ENCODE measurements around the gene PLPPR2. TPM values are rescaled to one million over a fixed set of nuclear protein-coding genes. Genes with fewer than 3 reads are reported as not detected.

The PLPPR2 gene
- total RNA-seq, 1 experiment from 2014 or later: 7.5 TPM

DNA sequence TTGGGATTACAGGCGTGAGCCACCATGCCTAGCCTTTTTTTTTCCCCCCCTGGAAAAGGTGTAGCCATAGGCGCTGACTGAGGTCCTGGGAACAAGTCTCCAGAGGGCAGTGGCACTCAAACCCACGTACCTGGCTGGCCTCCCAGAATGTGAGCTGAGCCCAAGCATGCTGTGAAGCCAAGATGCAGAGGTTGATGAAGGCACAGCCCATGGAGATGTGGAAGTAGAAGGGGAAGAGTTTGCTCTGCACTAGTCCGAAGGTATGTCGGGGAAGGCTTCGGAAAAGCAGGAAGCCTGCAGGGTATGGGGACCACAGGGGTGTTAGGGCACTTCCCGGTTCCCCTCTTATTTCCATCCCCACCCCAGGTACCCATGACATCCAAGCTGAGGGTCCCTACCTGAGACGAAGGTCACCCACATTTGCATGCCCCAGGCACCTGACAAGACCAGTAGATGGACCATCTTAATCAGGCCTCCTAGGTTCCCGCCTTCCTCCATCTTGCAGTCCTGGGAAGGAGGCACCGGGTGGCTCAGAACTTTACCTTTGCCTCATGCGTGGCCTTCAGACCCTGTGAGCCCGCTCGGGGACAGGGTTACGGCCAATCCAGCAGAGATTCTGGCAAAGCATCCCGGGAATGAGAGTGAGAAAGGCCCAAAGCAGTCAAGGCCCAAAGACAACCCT is 10.0 kb upstream of the PLPPR2 start:
- peaks cover 10% of the 10 kb centered on the region for H3K9me3 Mint-ChIP-seq
- ChIA-PET CTCF (interaction anchor here (0.8 to 3.0 kb wide), 10 partner anchors 16 to 107 kb away, joined by 3 to 37 read pairs (median 10); partner anchors contain the start of genes EPOR, PRKCSH and SWSAP1), POLR2A (interaction anchor here (1.4 to 2.0 kb wide), 4 partner anchors 29 to 184 kb away, joined by 3 to 10 read pairs (median 6); partner anchors contain the start of genes ECSIT and SWSAP1)
- peaks cover 9% of the 10 kb centered on the region; the same call in 1 of the 2 replicates for H3K36me3 Mint-ChIP-seq
- peaks cover 24% of the 10 kb centered on the region for H3K4me1 Mint-ChIP-seq
- ATAC-seq: no peak
- peak overlapping the region; percentile 73 for H3K27ac Mint-ChIP-seq
- H3K4me3 Mint-ChIP-seq: peak overlapping the region; percentile 95
- TF ChIP-seq, protein P1, sequence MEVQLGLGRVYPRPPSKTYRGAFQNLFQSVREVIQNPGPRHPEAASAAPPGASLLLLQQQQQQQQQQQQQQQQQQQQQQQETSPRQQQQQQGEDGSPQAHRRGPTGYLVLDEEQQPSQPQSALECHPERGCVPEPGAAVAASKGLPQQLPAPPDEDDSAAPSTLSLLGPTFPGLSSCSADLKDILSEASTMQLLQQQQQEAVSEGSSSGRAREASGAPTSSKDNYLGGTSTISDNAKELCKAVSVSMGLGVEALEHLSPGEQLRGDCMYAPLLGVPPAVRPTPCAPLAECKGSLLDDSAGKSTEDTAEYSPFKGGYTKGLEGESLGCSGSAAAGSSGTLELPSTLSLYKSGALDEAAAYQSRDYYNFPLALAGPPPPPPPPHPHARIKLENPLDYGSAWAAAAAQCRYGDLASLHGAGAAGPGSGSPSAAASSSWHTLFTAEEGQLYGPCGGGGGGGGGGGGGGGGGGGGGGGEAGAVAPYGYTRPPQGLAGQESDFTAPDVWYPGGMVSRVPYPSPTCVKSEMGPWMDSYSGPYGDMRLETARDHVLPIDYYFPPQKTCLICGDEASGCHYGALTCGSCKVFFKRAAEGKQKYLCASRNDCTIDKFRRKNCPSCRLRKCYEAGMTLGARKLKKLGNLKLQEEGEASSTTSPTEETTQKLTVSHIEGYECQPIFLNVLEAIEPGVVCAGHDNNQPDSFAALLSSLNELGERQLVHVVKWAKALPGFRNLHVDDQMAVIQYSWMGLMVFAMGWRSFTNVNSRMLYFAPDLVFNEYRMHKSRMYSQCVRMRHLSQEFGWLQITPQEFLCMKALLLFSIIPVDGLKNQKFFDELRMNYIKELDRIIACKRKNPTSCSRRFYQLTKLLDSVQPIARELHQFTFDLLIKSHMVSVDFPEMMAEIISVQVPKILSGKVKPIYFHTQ (CRISPR knock-in tag; IDR thresholded peaks at IDR 0.05): no peak
- TF ChIP-seq CBFB (CRISPR knock-in tag; IDR thresholded peaks at IDR 0.05; ENCODE audit: low read depth): no peak
- TF ChIP-seq GRHL2 (CRISPR knock-in tag; IDR thresholded peaks at IDR 0.05; ENCODE audit: insufficient replicate concordance, severe bottlenecking): no peak
- TF ChIP-seq ZNF219 (CRISPR knock-in tag; IDR thresholded peaks at IDR 0.05; ENCODE audit: borderline replicate concordance): no peak
- TF ChIP-seq, protein P2, sequence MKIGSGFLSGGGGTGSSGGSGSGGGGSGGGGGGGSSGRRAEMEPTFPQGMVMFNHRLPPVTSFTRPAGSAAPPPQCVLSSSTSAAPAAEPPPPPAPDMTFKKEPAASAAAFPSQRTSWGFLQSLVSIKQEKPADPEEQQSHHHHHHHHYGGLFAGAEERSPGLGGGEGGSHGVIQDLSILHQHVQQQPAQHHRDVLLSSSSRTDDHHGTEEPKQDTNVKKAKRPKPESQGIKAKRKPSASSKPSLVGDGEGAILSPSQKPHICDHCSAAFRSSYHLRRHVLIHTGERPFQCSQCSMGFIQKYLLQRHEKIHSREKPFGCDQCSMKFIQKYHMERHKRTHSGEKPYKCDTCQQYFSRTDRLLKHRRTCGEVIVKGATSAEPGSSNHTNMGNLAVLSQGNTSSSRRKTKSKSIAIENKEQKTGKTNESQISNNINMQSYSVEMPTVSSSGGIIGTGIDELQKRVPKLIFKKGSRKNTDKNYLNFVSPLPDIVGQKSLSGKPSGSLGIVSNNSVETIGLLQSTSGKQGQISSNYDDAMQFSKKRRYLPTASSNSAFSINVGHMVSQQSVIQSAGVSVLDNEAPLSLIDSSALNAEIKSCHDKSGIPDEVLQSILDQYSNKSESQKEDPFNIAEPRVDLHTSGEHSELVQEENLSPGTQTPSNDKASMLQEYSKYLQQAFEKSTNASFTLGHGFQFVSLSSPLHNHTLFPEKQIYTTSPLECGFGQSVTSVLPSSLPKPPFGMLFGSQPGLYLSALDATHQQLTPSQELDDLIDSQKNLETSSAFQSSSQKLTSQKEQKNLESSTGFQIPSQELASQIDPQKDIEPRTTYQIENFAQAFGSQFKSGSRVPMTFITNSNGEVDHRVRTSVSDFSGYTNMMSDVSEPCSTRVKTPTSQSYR (CRISPR knock-in tag; IDR thresholded peaks at IDR 0.05): no peak
- no peak for TF ChIP-seq TCF7 (CRISPR knock-in tag; IDR thresholded peaks at IDR 0.05; ENCODE audit: low read depth)
- TF ChIP-seq, protein P3, sequence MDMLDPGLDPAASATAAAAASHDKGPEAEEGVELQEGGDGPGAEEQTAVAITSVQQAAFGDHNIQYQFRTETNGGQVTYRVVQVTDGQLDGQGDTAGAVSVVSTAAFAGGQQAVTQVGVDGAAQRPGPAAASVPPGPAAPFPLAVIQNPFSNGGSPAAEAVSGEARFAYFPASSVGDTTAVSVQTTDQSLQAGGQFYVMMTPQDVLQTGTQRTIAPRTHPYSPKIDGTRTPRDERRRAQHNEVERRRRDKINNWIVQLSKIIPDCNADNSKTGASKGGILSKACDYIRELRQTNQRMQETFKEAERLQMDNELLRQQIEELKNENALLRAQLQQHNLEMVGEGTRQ (CRISPR knock-in tag; IDR thresholded peaks at IDR 0.05): no peak
- no peak for TF ChIP-seq TEAD4 (CRISPR knock-in tag; IDR thresholded peaks at IDR 0.05)
- peaks cover 15% of the 10 kb centered on the region; the same call in 1 of the 2 replicates for H3K27me3 Mint-ChIP-seq (ENCODE audit: low read depth)
- no peak for DNase-seq (ENCODE audit: low spot score)

DNA sequence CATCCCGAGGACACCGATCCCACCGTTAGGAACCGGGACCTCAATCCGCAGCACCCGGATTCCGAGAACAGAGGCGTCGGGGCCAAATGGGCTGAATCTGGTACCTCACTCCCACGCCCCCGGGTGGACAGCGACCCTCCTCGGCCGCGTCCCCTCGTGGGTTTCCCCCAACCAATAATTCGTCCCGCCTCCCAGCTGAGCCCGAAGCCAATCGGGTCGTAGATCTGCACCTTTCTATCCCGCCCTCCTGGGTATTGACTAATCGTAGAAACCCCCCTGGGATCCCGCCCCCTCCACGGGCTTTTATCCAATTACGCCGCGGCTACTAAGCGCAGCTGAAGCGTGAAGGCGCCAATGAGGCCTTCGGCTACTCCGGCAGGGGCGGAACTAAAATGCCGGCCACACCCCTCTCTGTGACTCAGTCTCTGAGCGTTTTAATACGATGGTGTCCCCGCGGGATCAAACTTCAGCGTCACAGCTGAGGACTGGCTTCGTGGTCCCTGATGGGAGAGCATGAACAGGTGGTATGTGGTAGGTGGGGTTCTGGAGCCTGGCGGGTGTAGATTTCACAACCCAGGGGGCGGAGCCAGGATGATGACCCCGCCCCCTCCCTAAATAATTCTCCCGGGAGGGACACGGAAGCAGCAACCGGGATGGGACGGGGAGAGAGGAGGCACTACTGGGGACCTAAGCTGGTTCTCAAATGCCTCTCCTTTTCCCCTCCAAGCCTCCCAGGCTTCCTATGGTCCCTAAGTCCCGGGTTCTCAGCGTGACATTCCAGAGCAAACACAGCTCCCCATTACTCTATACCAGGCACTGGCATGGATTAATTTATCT is 8.9 kb upstream of the PLPPR2 start, which contains the start of the genes CCDC159 and TMEM205:
CCDC159 (plus strand) TSS at position 416 of the 837 bp plus-strand sequence; CDS start at position 504, 88 bp downstream.
TMEM205 (minus strand) TSS at position 165 of the 837 bp plus-strand sequence. CDS start 649 bp downstream, outside the sequence.
- TF ChIP-seq CREB1 (CRISPR knock-in tag; IDR thresholded peaks at IDR 0.05): no peak
- peak; percentile 77 for TF ChIP-seq NFYB (CRISPR knock-in tag; conservative IDR thresholded peaks at IDR 0.05; ENCODE audit: low read depth)
- TF ChIP-seq, protein P4, sequence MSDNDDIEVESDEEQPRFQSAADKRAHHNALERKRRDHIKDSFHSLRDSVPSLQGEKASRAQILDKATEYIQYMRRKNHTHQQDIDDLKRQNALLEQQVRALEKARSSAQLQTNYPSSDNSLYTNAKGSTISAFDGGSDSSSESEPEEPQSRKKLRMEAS (CRISPR knock-in tag; IDR thresholded peaks at IDR 0.05): peak; percentile 59; the same call in 1 of the 2 replicates
- TF ChIP-seq SP1 (CRISPR knock-in tag; conservative IDR thresholded peaks at IDR 0.05): peak; percentile 87; the same call in 1 of the 2 replicates
- Mint-ChIP-seq H3K4me1 (peaks cover 24% of the 10 kb centered on the region), H3K9me3 (peaks cover 10% of the 10 kb centered on the region), H3K36me3 (peaks cover 9% of the 10 kb centered on the region; the same call in 1 of the 2 replicates), H3K27me3 (ENCODE audit: low read depth) (peaks cover 20% of the 10 kb centered on the region; the same call in 1 of the 2 replicates), H3K27ac (peak within 1 kb of the TSS; percentile 87), H3K4me3 (peak within 1 kb of the TSS; percentile 95)
- ChIA-PET POLR2A (interaction anchor here (0.6 to 2.0 kb wide), 7 partner anchors 15 to 224 kb away, joined by 3 to 10 read pairs (median 4); partner anchors contain the start of genes ECSIT, RGL3 and SWSAP1), CTCF (interaction anchor here (0.8 to 3.0 kb wide), 14 partner anchors 15 to 139 kb away, joined by 3 to 37 read pairs (median 5); partner anchors contain the start of genes EPOR, PRKCSH and SWSAP1)
- DNase-seq (ENCODE audit: low spot score) (peak; percentile 99), ATAC-seq (peak; percentile 96)

Data from WTC11 (cell line).